ENCODE data around the gene TNNT2. TPM values are rescaled to one million over a fixed set of nuclear protein-coding genes. Genes with fewer than 3 reads are reported as not detected.

TNNT2 gene
- total RNA-seq, 1 donor from 2014 or later: not detected

- DNase-seq (ENCODE audit: low spot score in 2 of 2) (no peak), FAIRE-seq (no peak)
Observed at GRCh38 chr1:201404055-201404454, 26.6 kb upstream of the TNNT2 start.

DNA sequence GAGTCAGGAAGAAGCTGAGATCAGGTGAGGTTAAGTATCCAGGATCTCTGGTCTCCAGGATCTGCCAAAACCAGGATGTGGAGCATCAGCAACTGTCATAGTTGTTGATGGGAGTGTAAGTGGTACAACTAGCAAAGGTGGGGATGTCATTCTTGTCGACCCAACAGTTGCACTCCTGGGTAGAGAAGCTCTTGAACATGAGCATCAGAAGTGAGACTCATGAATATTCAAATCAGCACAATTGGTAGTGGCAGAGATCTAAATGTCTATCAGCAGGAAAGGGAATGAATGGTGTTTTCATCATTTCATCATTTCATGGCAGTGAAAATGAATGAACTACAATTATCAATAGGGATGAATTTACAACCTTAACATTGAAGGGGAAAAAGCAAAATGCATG lies 25.9 kb upstream of the TNNT2 start:
- no peak for FAIRE-seq

GRCh38 chr1:201401700-201402099 lies 24.2 kb upstream of the TNNT2 start:
- DNase-seq (ENCODE audit: low spot score in 2 of 2): no peak
- FAIRE-seq: no peak

More for the DNA sequence above, 25.9 kb upstream of the TNNT2 start:
- no peak for DNase-seq (ENCODE audit: low spot score in 2 of 2)

GRCh38 chr1:201400852-201401230 lies 23.4 kb upstream of the TNNT2 start:
- FAIRE-seq (no peak), DNase-seq (ENCODE audit: low spot score in 2 of 2) (no peak)

- no peak for DNase-seq (ENCODE audit: low spot score in 2 of 2)
- no peak for FAIRE-seq
Observed at GRCh38 chr1:201400212-201400851, 22.9 kb upstream of the TNNT2 start.

- FAIRE-seq: no peak
- DNase-seq (ENCODE audit: low spot score in 2 of 2): peak in 1 of 2 donors; percentile 47
Observed at GRCh38 chr1:201399352-201400126, 22.1 kb upstream of the TNNT2 start.

GRCh38 chr1:201399018-201399351 lies 21.5 kb upstream of the TNNT2 start, which contains the start of gene LAD1:
LAD1 (minus strand) TSS chr1:201399324; CDS start chr1:201399306, 18 bp downstream.
- DNase-seq (ENCODE audit: low spot score in 2 of 2): no peak
- FAIRE-seq: no peak

- DNase-seq (ENCODE audit: low spot score in 2 of 2) (no peak), FAIRE-seq (no peak)
Observed at GRCh38 chr1:201397675-201398074, 20.2 kb upstream of the TNNT2 start.

GRCh38 chr1:201396861-201397464 lies 19.5 kb upstream of the TNNT2 start:
- DNase-seq (ENCODE audit: low spot score in 2 of 2) (no peak), FAIRE-seq (no peak)

DNA sequence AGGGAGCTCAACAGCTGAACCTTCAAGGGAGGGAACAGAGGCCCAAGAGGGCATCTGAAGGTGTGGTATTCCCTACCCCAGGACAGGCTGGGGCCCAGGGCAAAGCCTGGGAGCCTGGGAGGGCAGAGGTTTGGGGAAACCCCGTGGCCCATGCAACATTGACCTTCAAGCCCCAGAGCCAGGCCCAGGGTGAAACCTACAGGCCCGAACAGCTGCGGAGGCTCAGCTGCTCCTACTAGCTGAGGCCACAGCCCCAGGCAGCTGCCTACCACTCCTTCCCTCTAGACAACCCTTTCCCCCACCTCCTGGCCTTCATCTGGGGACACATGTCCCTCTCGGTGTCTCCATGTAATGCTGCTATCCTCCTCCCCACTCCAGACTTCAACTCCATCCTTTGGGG lies 18.5 kb upstream of the TNNT2 start:
- no peak for FAIRE-seq

DNA sequence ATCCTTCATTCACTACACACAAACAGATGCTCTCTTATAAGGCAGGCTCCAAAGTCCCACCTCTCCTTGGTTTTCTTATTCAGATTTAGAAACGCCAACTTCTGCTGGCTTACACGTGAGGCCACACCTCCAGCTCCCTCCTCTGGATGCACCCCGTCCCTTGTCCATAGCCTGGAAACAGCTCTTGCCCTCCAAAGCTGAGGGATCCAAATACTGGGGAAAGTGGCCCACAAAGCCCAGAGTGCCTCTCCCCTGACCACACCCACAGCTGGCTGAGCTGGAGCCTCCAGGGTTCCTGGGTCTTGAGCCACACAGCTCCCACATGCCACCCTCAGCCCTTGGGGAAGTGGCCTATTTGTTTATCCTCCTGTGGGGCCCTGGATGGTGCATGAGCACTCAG lies 17.1 kb upstream of the TNNT2 start:
- no peak for DNase-seq (ENCODE audit: low spot score in 2 of 2)
- FAIRE-seq: no peak

More for the DNA sequence above, 18.5 kb upstream of the TNNT2 start:
- DNase-seq (ENCODE audit: low spot score in 2 of 2): no peak

GRCh38 chr1:201393076-201393475 lies 15.6 kb upstream of the TNNT2 start:
- FAIRE-seq: no peak
- no peak for DNase-seq (ENCODE audit: low spot score in 2 of 2)

GRCh38 chr1:201391651-201392511 lies 14.4 kb upstream of the TNNT2 start:
- FAIRE-seq (no peak), DNase-seq (ENCODE audit: low spot score in 2 of 2) (no peak)

GRCh38 chr1:201391225-201391624 lies 13.7 kb upstream of the TNNT2 start:
- FAIRE-seq (no peak), DNase-seq (ENCODE audit: low spot score in 2 of 2) (no peak)

DNA sequence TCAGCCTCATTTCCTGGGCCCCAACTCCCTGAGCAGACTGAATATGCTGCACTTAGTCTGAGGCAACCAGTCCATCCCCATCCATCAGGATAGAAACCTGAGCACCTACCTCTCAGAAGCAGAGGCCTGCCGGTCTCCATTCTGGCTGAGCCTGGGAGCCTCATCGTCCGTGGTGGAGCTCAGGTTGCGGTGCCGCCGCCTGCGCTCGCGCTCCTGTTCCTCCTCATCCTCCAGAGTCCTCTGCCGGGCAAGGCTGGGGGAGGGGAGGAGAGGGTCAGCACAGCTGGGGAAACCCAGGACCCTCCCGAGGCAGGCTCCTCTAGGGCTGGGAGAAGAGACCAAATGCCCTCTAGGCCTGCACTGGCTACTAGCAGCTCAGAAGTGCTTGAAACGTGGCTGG lies 11.6 kb upstream of the TNNT2 start:
- FAIRE-seq (no peak), DNase-seq (ENCODE audit: low spot score in 2 of 2) (no peak)

- DNase-seq (ENCODE audit: low spot score in 2 of 2) (no peak), FAIRE-seq (no peak)
Observed at GRCh38 chr1:201386208-201386607, 8.7 kb upstream of the TNNT2 start.

GRCh38 chr1:201385299-201385891 lies 7.9 kb upstream of the TNNT2 start:
- peak in 1 of 2 donors; percentile 48 for DNase-seq (ENCODE audit: low spot score in 2 of 2)
- no peak for FAIRE-seq

DNA sequence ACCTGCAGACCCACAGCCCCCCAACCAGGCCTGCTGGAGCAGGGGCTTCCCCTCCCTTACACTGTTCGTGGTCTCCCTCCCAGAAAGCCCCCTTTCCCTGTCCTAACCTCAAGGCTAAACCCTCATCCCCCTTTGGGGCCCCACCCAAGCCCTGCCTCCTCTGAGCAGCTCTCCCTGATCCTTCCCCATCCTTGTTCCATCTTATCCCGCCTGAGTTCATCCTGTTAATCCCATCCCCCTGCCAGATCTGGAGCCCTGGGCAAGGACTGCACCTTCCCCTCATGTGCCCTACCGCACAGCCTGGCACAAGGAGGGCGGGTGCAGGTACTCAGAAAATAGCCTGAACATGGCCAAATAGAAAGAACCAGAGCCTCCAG lies 6.9 kb upstream of the TNNT2 start:
- FAIRE-seq (no peak), DNase-seq (ENCODE audit: low spot score in 2 of 2) (no peak)

DNA sequence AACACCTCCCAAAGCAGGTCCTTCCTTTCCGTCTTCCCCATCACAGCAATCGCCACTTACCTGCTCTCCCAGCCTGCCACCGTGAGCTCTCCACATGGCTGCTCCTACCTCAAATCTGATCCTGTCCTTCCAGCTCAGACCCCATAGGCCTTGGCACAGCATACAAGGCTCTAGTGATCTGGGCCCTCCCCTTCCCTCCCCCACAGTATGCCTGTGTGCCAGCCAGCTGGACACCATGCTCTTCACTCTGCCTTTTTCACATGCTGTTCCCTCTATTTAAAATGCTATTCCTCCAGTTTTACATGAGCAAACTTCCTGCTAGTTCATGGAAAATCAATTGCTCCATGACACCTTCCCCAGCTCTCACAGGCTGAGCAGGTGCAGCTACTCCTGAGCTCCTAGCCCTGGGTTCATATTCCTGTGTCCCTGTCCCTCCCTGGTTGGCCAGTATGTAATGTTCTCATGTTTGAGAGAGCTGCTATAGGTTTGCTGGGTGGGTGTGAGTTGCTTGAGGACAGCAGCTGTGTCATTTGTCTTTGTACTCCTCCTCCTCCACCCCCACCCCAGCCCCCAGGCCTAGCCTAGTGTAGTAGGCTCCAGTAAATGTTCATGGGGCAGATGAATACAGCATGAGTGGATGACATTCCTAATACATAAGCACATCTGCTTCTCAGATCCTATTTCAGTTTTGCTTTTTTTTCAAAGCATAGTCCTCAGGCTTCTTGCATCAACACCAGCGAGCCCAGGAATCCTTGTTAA lies 6.3 kb upstream of the TNNT2 start:
- no peak for FAIRE-seq
- DNase-seq (ENCODE audit: low spot score in 2 of 2): no peak

GRCh38 chr1:201381130-201381529 lies 3.6 kb upstream of the TNNT2 start:
- no peak for FAIRE-seq
- no peak for DNase-seq (ENCODE audit: low spot score in 2 of 2)

Measured in frontal cortex (tissue), 4 donors.